ENCODE results near the gene PLCG1. TPM values are rescaled to one million over a fixed set of nuclear protein-coding genes. Genes with fewer than 3 reads are reported as not detected.

The PLCG1 gene
- total and polyA plus RNA-seq, 2 experiments from 2014 or later: 27.4 to 206 TPM

GRCh38 chr20:41098703-41099250, 38.6 kb upstream of the PLCG1 start:
- H3K4me3 Mint-ChIP-seq: no peak overlapping the region
- ATAC-seq (no peak), DNase-seq (ENCODE audit: low spot score) (no peak)
- Histone ChIP-seq H2AFZ (no peak overlapping the region), H4K20me1 (replicated peaks; ENCODE audit: insufficient read depth) (peaks cover 5% of the 10 kb centered on the region; the same call in 1 of the 2 replicates), H3K27me3 (ENCODE audit: insufficient read depth) (no peaks in the 10 kb centered on the region), H3K4me3 (no peak overlapping the region), H3K79me2 (replicated peaks; ENCODE audit: insufficient read depth) (peaks cover 6% of the 10 kb centered on the region; the same call in 1 of the 2 replicates), H3K4me1 (ENCODE audit: insufficient read depth) (no peaks in the 10 kb centered on the region), H3K9me2 (ENCODE audit: insufficient read depth) (no peaks in the 10 kb centered on the region), H3K27ac (ENCODE audit: low read depth) (no peak overlapping the region), H3K36me3 (ENCODE audit: insufficient read depth) (peaks cover 71% of the 10 kb centered on the region), H3K4me2 (no peak overlapping the region), H3F3A (replicated peaks; ENCODE audit: low read depth) (peaks cover 7% of the 10 kb centered on the region; the same call in 1 of the 2 replicates)
- peaks cover 79% of the 10 kb centered on the region for H3K36me3 Mint-ChIP-seq (ENCODE audit: low read depth)
- no peaks in the 10 kb centered on the region for H3K4me1 Mint-ChIP-seq
- TF ChIP-seq ZNF462 (CRISPR knock-in tag; IDR thresholded peaks at IDR 0.05): no peak
- TF ChIP-seq EZH2 (IDR thresholded peaks at IDR 0.05; ENCODE audit: low read depth, unreplicated experiment): no peak
- no peak for TF ChIP-seq REST (IDR thresholded peaks at IDR 0.05; ENCODE audit: unreplicated experiment)
- no peak for TF ChIP-seq NANOG (IDR thresholded peaks at IDR 0.05; ENCODE audit: borderline replicate concordance)
- no peak for TF ChIP-seq ZNF331 (CRISPR knock-in tag; IDR thresholded peaks at IDR 0.05; ENCODE audit: low read depth)
- no peak for TF ChIP-seq CREB1 (CRISPR knock-in tag; IDR thresholded peaks at IDR 0.05; ENCODE audit: low read depth)
- TF ChIP-seq POLR2AphosphoS5 (IDR thresholded peaks at IDR 0.05; ENCODE audit: low read depth): no peak
- no peak for TF ChIP-seq EZH2phosphoT487 (IDR thresholded peaks at IDR 0.05; ENCODE audit: unreplicated experiment)
- no peaks in the 10 kb centered on the region for H3K9me3 Mint-ChIP-seq
- H3K27me3 Mint-ChIP-seq (ENCODE audit: insufficient read depth, low read depth, poor library complexity): peaks cover 1% of the 10 kb centered on the region
- H3K27ac Mint-ChIP-seq: no peak overlapping the region

All from GM23338 (cell line).